SK-N-SH (cell line): ENCODE data around the gene BEND5.

Source experiments
- CTCF ChIP-seq: fragments of 200-600 bp; sonication (generic); IDR thresholded peaks from 2 replicates; pipeline ENCODE4 v1.6.1; 2017; ENCODE audit warnings: antibody characterized with exemption, mild to moderate bottlenecking, moderate library complexity
- EP300 ChIP-seq, 2 experiments: IDR thresholded peaks; 2 replicates each; pipeline versions ENCODE4 v1.4.0 to v1.6.1; 2012; ENCODE audit warnings: borderline replicate concordance in 1 of 2, low read depth in 1 of 2, low read length in 1 of 2

- no peak for TF ChIP-seq CTCF
- no peak for TF ChIP-seq EP300 (IDR thresholded peaks at IDR 0.05; ENCODE audit: borderline replicate concordance in 1 of 2, low read depth in 1 of 2, low read length in 1 of 2)
Observed at GRCh38 chr1:48710318-48710717, 66.4 kb downstream of the BEND5 start.
